ENCODE data around the gene FBXO21.
A peak's percentile ranks its signal among the peaks of the same experiment; 100 is the strongest.
"Not testable (repeated sequence)": the region's sequence is repeated elsewhere in the genome, so short reads cannot be mapped to it uniquely, and the experiment has no call there.

Gene FBXO21

DNA sequence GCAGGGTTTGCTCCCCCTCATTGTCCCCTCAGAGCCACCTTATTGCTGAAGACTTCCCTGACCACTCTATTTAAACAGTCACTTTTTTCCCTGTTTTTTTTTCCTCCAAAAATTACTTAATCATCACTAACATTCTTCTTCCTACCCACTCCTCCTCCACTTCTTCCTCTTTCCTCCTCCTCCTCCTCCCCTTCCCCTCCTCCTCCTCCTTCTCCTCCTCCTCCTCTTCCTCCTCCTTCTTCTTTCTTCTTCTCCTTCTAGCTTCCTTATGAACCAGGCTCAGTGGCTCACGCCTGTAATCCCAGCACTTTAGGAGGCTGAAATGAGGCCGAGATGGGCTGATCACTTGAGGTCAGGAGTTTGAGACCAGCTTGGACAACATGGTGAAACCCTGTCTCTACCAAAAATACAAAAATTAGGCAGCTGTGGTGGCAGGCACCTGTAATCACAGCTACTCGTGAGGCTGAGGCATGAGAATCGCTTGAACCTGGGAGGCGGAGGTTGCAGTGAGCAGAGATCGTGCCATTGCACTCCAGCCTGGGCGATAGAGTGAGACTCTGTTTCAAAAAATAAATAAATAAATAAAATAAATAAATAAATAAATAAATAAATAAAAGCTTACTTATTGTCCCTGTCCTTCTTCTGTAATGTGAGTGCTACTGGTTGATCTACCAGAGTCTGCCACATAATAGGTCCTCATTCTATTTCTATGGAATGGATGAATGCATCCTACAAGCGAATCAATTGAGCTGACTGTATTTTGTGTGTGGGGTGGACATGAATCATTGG, 9.9 kb upstream of the FBXO21 start:
- DNase-seq = not testable (repeated sequence)

DNA sequence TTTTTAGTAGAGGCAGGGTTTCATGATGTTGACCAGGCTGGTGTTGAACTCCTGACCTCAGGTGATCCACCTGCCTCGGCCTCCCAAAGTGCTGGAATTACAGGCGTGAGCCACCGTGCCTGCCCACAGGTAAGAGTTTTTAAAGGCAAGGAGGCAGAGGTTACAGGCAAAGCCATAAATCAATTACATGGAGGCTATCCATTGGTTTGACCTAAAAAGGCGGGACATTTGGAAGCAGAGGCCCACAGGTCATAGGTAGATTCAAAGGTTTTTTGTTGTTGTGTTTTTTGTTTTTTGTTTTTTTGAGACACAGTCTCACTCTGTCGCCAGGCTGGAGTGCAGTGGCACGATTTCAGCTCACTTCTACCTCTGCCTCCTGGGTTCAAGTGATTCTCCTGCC, 6.1 kb upstream of the FBXO21 start:
- not testable (repeated sequence) for DNase-seq

DNA sequence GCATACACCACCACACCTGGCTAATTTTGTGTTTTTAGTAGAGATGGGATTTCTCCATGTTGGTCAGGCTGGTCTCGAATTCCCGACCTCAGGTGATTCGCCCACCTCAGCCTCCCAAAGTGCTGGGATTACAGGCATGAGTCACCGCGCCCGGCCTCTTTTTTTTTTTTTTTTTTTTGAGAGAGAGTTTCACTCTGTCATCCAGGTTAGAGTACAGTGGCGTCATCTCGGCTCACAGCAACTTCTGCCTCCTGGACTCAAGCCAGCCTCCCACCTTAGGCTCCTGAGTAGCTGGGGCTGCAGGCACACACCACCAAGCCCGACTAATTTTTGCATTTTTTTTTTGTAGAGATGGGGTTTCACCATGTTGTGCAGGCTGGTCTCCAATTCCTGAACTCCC, 4.8 kb upstream of the FBXO21 start:
- not testable (repeated sequence) for DNase-seq

DNA sequence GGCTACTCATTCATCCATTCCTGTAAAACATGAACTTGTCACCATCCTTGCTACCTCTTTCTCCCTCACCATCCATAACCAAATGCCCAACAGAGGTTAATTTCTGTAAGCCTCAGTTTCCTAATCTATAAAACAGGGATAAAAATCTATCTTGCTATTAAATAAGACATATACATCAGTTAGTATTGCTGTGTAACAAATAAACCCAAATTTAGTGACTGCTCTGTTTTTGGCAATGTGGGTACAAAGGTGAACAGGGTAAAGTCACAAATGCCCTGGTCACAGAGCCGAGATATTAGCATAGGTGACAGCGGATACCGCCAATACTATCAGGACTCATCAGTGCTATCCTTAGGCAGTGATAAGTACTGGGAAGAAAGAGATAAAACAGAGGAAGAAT, 3.6 kb upstream of the FBXO21 start:
- no peak for DNase-seq

DNA sequence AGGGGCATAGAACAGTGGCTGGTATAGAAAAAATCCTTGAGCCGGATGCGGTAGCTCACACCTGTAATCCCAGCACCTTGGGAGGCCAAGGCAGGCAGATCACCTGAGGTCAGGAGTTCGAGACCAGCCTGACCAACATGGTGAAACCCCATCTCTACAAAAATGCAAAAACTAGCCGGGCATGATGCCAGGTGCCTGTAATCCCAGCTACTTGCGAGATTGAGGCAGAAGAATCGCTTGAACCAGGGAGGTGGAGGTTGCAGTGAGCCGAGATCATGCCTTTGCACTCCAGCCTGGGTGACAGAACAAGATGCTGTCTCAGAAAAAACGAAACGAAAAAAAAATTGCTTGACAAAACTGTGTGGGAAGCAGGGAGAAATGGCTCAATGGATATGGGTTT, 2.3 kb upstream of the FBXO21 start:
- DNase-seq = not testable (repeated sequence)

DNA sequence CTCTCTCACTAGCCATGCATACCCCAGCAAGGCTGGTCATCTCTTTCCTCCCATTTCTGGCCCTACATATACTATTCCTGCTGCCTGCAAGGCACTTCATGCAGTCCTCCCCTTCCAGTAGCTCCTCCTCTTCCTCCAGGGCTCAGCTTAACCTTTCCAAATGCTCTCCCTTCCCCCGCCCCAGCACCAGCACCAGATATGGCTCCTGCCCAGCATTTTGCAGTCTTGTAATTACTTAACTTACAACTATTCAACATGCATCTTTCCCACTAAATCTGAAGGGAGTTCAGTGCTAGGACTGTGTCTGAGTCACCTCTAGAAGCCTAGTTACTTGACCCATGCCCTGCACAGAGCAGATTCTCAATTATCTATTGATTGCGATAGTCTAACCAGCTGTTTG, 1.8 kb upstream of the FBXO21 start:
- no peak for DNase-seq

DNA sequence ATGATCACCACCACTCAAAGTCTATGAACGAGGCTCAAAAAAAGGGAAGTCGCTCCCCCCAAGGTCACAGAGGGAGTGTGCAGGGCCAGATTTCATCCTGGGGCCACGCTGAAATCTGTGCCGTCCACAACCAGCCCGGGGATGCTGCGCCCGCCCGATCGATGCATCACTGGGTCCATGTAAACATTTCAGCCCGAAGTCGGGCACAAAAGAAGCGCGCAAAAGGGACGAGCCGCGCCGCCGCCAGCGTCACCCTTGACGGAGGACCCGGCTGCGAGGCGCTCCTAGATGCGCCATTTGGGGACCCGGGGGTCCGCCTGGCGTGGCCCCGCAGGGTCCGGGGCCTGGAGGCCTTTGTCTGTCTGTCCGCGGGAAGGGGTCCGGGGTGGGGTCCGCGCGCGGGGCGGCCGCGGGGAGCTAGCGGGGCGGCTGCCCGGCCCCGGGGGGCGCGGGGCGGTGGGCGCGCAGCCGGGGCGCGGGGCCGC, 503 bp downstream of the FBXO21 start:
- DNase-seq = no peak

DNA sequence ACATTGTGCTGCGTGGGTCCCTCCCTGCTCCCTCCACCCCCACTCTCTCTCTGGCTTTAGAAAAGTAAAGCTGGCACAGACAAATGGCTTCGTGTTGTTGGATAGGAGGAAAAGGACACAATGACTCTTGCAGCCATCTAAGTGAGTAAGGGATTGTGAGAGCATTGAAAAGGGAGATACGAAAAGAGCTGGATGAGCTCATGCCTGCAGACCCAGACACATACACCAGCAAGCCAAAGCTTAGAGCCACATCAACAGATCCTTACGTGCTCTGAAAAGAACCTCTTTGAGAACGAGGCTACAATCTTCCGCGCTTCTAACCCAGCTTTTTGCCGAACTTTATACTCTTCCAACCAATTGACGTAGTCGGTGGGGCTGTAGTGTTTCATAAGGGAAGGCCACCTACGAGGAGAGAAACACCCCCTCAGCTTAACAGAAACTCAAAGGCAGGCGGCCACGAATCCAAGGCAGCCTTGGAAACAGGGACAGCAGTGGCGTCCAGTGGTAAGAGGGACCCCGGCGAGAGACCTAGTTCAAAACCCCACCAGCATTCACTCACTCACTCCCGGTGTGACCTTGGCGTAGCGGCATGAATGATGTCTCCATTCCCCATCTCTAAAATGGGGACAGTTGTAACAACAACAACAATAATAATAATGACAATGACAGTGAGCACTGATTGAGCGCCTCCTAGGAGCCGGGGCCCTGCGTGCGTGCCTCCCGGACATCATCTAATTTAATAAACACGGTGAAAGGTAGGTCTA, 1.1 kb downstream of the FBXO21 start:
- no peak for DNase-seq

DNA sequence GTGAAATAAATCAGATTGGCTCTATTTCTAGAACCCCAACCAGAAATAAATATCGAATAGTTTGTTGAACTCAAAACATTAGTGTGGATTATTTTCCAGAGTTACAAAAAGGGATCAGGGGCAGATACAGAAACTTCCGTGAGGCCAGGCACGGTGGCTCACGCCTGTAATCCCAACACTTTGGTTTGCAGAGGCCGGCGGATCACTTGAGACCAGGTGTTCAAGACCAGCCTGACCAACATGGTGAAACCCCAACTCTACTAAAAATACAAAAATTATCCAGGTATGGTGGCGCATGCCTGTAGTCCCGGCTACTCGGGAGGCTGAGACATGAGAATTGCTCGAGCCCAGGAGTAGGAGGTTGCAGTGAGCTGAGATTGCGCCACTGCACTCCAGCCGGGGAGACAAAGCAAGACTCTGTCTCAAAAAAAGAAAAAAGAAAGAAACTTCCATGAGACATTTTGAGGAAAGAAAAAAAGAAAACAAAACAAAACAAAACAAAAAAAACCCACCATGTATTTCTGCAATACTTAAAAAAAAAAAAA, 2.1 kb downstream of the FBXO21 start:
- no peak for DNase-seq

DNA sequence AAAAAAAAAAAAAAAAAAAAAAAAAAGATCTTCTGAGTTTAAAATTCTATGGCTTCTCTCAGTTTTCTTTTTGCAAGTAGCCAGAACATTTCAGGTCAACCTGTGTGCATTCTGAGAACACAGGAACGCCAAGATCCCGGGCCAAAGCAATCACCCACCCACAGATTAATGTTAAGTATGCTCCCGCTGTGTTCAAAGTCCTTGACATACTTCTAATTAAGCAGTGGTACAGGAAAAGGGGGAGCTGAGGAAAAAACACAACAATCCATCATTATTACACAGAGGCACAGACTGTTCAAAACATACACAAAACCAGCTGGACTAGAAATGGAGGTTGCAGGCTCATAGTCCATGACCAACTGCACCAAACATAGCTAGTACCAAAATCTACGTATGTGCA, 2.8 kb downstream of the FBXO21 start:
- no peak for DNase-seq

DNA sequence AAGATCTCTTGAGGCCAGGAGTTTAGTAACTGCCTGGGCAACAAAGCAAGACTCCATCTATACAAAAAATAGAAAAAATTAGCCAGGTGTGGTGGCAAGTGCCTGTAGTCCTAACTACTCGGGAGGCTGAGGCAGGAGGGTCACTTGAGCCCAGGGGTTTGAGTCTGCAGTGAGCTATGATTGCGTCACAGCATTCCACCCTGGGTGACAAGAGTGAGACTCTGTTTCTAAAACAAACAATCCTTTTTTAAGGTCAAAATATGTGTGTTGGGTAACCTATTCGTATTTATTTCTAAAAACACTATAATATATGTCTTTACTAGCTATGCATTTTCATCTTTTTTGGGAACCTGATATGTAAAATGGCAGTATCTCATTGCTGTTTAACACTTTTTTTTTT, 7.4 kb downstream of the FBXO21 start:
- no peak for DNase-seq

DNA sequence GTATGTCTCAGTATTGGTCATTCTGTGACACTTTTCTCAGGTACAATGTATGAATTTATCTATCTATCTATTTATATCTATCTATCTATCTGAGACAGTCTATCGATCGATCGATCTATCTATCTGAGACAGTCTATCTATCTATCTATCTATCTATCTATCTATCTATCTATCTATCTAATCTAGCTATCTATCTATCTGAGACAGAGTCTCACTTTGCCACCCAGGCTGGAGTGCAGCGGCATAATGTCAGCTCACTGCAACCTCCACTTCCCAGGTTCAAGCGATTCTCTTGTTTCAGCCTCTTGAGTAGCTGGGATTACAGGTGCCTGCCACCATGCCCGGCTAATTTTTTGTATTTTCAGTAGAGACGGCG, 8.8 kb downstream of the FBXO21 start:
- DNase-seq = not testable (repeated sequence)

DNA sequence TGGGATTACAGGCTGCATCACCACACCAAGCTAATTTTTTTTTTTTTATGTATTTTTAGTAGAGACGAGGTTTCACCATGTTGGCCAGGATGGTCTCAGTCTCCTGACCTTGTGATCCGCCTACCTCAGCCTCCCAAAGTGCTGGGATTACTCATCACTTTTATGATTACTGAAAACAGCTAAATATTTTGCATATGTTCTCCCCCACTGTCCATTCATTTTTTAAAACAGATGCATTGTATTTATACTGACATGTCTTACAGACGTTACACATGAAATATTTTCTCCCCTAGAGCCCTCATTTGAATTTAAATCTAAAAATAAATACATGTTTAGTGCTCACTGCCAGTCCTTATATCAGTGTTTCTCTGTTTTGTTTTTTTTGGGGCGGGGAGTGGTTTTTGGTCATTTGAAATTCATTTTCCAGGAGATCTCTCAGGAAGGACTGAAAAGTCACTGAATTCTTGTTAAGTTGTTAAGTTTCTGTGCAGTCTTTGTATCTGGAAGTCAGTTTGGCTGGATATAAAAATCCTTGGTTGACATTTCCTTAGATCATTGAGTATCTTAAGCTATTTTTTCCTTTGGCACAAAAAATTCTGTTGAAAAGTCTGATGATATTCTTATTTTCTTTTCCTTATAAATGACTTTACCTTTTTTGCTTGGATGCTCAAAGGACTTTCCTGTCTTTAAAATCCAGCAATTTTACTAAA, 9.4 kb downstream of the FBXO21 start:
- no peak for DNase-seq

DNA sequence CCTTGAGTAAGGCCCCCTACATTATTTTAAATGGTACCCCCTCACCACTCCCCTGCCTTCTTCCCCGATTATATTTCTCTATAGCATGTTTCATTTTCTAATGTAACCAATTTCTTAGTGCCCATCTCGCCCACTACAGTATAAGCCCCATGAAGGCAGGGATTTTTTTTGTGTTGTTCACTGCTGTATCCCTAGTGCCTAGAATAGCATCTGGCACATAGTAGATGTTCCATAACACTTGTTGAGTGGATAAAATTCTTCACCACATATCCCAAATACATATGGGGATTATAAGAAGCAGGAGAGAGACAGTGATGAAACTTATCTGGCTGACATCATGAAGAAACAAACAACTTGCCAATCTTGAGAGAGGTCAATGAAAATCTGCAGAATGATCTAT, 11.5 kb downstream of the FBXO21 start:
- DNase-seq = no peak

DNA sequence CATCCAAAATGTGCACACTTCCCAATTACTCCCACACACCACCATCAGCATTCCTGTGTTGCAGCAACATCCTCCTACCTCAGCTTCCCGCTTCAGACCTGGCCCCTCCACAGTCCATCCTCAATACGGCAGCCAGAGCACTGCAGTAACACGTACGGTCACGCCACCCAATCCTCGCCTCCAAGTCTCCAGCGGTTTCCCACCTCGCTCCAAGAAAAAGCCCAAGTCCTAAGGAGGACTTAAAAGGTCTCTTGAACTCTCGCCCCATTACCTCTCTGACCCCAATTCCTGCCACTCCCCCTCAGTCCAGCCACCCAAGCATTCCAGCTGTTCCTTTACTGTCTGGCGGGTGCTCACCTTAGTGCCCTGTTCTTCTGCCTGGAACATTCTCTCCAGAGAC, 12.0 kb downstream of the FBXO21 start:
- DNase-seq = no peak

DNA sequence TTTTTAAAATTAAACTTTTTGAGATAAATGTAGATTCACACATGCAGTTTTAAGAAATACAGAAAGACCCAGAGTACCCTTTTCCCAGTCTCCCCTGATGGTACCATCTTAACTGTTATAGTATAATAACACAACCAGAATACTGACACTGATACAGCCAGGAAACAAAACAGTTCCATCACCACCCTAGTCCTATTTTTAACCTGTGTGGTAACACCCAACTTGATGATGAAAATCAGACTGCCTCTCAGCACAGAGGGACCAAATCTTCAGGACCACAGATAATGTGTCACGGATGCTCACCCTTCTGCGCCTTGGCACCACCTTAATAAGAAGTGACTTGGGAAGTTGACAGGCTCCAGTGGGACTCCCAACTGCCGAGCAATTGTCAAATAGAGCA, 18.1 kb downstream of the FBXO21 start:
- DNase-seq = no peak

DNA sequence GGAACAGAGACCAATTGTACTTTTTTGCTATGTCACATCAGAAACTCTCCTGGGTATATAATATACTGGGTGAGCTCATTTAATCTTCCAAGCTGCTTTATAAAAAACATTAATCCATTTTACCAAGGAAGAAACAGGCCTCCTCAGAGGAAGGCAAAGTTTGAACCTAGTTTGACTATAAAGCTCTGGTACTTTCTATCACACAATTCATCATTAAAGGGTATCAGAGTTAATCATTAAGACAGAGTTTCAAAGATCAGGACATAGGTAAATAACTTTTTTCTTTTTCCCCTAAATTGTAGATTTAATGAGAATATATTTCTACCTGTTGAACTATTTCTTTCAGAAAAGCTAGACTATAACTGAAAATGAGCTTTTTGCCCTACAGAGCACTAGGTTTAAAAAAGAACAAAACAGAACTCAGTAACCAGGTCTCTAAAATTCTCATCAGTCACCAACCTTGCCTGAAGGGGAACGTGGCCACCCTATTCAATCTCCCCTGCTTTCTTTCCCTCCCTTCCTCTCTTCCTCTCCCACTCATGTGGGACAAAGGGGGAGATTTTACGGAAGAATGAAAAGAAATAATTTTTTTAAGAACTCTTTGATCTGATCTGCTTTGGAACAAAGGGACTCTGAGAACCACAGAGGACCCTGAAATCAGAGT, 18.6 kb downstream of the FBXO21 start:
- DNase-seq = no peak

DNA sequence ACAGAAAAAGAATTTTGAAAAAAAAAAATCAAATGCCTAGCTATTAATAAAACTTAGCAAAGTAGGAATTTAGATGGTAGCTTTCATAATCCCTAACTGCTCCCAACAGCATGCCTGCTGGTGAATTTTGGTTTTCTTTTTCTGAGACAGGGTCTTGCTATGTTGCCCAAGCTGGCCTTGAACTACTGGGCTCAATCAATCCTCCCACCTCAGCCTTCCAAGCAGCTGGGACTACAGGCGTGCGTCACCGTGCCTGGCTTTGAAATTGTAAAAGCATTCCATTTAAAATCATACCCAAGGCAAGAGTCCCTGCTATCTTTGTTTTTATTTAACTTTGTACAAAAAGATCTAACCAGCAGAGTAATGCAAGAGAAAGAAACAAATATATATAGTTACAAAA, 20.7 kb downstream of the FBXO21 start:
- no peak for DNase-seq

DNA sequence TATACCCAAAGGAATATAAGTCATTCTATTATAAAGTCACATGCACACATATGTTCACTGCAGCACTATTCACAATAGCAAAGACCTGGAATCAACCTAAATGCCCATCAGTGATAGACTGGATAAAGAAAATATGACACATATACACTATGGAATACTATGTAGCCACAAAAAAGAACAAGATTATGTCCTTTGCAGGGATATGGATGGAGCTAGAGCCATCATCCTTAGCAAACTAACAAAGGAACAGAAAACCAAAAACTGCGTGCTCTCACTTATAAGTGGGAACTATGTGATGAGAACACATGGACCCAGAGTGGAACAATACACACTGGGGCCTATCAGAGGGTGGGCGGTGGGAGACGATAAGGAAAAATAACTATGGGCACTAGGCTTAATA, 21.3 kb downstream of the FBXO21 start:
- no peak for DNase-seq

DNA sequence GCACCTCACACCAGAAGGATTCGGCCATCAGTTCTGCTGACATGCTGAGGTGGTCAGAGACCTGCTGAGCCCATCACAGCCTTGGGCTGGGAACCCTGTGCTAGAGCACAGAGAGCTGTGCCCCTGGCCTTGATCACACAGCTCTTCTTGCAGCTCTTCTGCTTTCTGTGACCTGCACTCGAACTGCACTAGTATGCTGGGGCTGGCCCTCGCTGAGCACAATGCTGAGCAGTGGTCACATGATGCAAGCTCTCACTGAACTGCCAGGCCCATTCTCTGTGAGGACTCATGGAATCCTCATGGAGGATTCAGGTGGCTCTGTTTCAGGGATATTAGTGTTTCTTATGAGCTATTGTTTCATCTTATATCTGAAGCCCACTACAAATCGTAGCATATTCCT, 22.5 kb downstream of the FBXO21 start:
- no peak for DNase-seq

DNA sequence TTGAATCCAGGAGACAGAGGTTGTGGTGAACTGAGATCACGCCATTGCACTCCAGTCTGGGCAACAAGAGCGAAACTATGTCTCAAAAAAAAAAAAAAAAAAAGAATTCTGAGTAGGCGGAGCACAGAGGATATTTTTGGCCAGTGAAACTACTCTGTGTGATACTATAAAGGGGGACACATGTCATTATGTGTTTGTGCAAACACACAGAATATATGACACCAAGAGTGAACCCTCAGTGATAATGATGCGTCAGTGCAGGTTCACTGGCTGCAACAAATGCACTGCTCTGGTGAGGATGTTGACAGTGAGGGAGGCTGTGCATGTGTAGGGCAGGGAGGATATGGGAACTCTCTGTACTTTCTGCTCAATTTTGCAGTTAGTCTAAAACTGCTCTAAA, 24.2 kb downstream of the FBXO21 start:
- DNase-seq = no peak

DNA sequence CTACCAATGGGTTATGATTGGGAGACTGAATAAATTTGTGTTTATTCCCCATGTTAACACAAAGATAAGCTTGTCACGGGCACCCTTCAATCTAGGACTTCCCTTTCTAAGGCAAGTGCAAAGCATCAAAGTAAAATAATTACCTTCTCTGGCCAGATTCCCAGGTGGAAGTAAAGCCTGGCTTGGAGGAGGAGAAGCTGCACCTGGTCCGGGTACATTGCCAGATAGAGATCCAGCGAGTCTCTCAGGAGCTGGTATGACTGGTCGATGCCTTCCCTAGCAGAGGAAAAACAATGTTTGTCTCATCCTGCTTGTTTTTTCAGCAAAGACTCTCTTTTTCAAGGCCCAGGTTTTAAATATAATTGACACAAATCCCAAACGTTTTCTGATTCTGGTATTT, 24.9 kb downstream of the FBXO21 start:
- DNase-seq = peak; percentile 57

DNA sequence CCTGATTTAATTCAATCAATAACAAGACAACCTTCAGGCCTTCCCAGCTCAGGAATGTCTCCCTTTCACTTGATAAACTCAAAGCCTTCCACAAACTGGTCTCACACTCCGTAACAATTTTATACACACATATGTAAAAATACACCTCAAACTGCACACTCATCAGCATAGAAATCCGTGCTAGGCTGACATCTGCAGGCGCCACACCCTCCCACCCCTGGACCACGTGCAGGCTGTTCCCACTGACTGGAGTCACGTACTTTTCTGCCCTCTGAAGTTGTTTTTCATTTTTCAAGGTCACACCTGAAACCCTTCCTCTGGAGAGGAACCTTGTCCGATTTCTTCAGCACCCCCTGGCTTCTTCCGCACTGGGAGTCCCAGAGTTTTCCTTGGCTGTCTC, 27.6 kb downstream of the FBXO21 start:
- DNase-seq = no peak

Measured in NCI-H2081 treated with DMSO at 0.1 percent for 48 hours (cell line).